Measurements from ENCODE around the gene FDXR.
A peak's percentile ranks its signal among the peaks of the same experiment; 100 is the strongest.

The FDXR gene

GRCh38 chr17:74872313-74873036 is at the start of gene FDXR:
Gene FDXR (minus strand): TSS chr17:74872994. CDS start chr17:74872944, 50 bp downstream.
- H3K27me3 ChIP-seq (replicated peaks; ENCODE audit: control insufficient read depth, insufficient read depth, low read length), result no peaks in the 10 kb centered on the region
- TF ChIP-seq CTCF (IDR thresholded peaks at IDR 0.05; ENCODE audit: insufficient read depth, low read length, poor library complexity, severe bottlenecking), result no peak
- no peak for DNase-seq (ENCODE audit: extremely low read depth, insufficient read length)

GRCh38 chr17:74922172-74922571 is 49.4 kb upstream of the FDXR start:
- DNase-seq (ENCODE audit: extremely low read depth, insufficient read length), result no peak
- Histone ChIP-seq H3K36me3 (ENCODE audit: control insufficient read depth, insufficient read depth, low read length) (no peaks in the 10 kb centered on the region), H3K4me3 (replicated peaks; ENCODE audit: low read depth, low read length) (no peak overlapping the region), H3K27me3 (replicated peaks; ENCODE audit: control insufficient read depth, insufficient read depth, low read length) (no peaks in the 10 kb centered on the region; the same call in 1 of the 2 replicates)
- no peak for TF ChIP-seq CTCF (IDR thresholded peaks at IDR 0.05; ENCODE audit: insufficient read depth, low read length, poor library complexity, severe bottlenecking)

More at GRCh38 chr17:74872313-74873036, at the start of gene FDXR:
- peaks cover 10% of the 10 kb centered on the region for H3K36me3 ChIP-seq (ENCODE audit: control insufficient read depth, insufficient read depth, low read length)
- H3K4me3 ChIP-seq (replicated peaks; ENCODE audit: low read depth, low read length), result peak within 1 kb of the TSS; percentile 97

GRCh38 chr17:74921769-74922168 is 49.0 kb upstream of the FDXR start:
- no peaks in the 10 kb centered on the region; the same call in 1 of the 2 replicates for H3K27me3 ChIP-seq (replicated peaks; ENCODE audit: control insufficient read depth, insufficient read depth, low read length)
- TF ChIP-seq CTCF (IDR thresholded peaks at IDR 0.05; ENCODE audit: insufficient read depth, low read length, poor library complexity, severe bottlenecking), result no peak

GRCh38 chr17:74921026-74921681 is 48.4 kb upstream of the FDXR start:
- no peak for DNase-seq (ENCODE audit: extremely low read depth, insufficient read length)
- no peaks in the 10 kb centered on the region; the same call in 1 of the 2 replicates for H3K27me3 ChIP-seq (replicated peaks; ENCODE audit: control insufficient read depth, insufficient read depth, low read length)
- no peaks in the 10 kb centered on the region for H3K36me3 ChIP-seq (ENCODE audit: control insufficient read depth, insufficient read depth, low read length)
- TF ChIP-seq CTCF (IDR thresholded peaks at IDR 0.05; ENCODE audit: insufficient read depth, low read length, poor library complexity, severe bottlenecking), result no peak
- H3K4me3 ChIP-seq (replicated peaks; ENCODE audit: low read depth, low read length), result no peak overlapping the region

More at GRCh38 chr17:74921769-74922168, 49.0 kb upstream of the FDXR start:
- no peaks in the 10 kb centered on the region for H3K36me3 ChIP-seq (ENCODE audit: control insufficient read depth, insufficient read depth, low read length)
- H3K4me3 ChIP-seq (replicated peaks; ENCODE audit: low read depth, low read length), result no peak overlapping the region
- DNase-seq (ENCODE audit: extremely low read depth, insufficient read length), result no peak

GRCh38 chr17:74920642-74921025 is 47.8 kb upstream of the FDXR start:
- Histone ChIP-seq H3K4me3 (replicated peaks; ENCODE audit: low read depth, low read length) (no peak overlapping the region), H3K27me3 (replicated peaks; ENCODE audit: control insufficient read depth, insufficient read depth, low read length) (no peaks in the 10 kb centered on the region; the same call in 1 of the 2 replicates), H3K36me3 (ENCODE audit: control insufficient read depth, insufficient read depth, low read length) (no peaks in the 10 kb centered on the region)
- TF ChIP-seq CTCF (IDR thresholded peaks at IDR 0.05; ENCODE audit: insufficient read depth, low read length, poor library complexity, severe bottlenecking), result no peak
- DNase-seq (ENCODE audit: extremely low read depth, insufficient read length), result no peak

Measured in GM06990 (cell line).